SU-DHL-6 (cell line): ENCODE data around the gene ITIH5.

Experiments
- CTCF ChIP-seq: fragments of 200-600 bp; sonication (generic); IDR thresholded peaks from one replicate; pipeline ENCODE4 v1.5.1; 2017; ENCODE audit warnings: antibody characterized with exemption, mild to moderate bottlenecking, low read length, moderate library complexity; ENCODE audit not compliant: insufficient read depth, poor library complexity, severe bottlenecking
- EZH2phosphoT487 ChIP-seq: fragments of 200-600 bp; sonication (generic), shearing (Covaris generic); conservative IDR thresholded peaks from 2 replicates; pipeline ENCODE4 v1.6.1; 2018; ENCODE audit warnings: mild to moderate bottlenecking, antibody characterized with exemption, low read length, moderate library complexity, mixed read lengths

- TF ChIP-seq CTCF (no peak), EZH2phosphoT487 (no peak)
Observed at GRCh38 chr10:7519351-7519750, 147.4 kb downstream of the ITIH5 start.
